K562 (cell line): ENCODE results near the gene MAP3K7. TPM values are rescaled to one million over a fixed set of nuclear protein-coding genes. Genes with fewer than 3 reads are reported as not detected.
A peak's percentile ranks its signal among the peaks of the same experiment; 100 is the strongest.

ENCODE experiments used
- CC2D1A ChIP-seq: fragments of 450-650 bp; IDR thresholded peaks from 2 replicates; pipeline ENCODE4 v1.6.1; 2017; ENCODE audit warnings: mild to moderate bottlenecking
- ELK3 ChIP-seq: fragments of 450-650 bp; formaldehyde crosslinking; IDR thresholded peaks from 2 replicates; pipeline ENCODE4 v1.4.0; 2020; ENCODE audit warnings: mild to moderate bottlenecking
- FOXK2 ChIP-seq, 2 experiments: fragments of 450-650 bp; IDR thresholded peaks in 1 of 2; conservative IDR thresholded peaks in 1 of 2; 2 replicates each; pipeline ENCODE4 v1.6.1; 2016; ENCODE audit warnings: low read depth in 2 of 2, mild to moderate bottlenecking in 1 of 2
- GTF2E2 ChIP-seq: fragments of 200-800 bp; sonication (Bioruptor generic); IDR thresholded peaks from 2 replicates; pipeline ENCODE4 v1.6.1; 2016; ENCODE audit warnings: missing genetic modification characterization, missing compliant biosample characterization
- KAT7 ChIP-seq: sonication (generic); formaldehyde crosslinking; IDR thresholded peaks from 2 replicates; pipeline ENCODE4 v1.8.0; 2022; ENCODE audit warnings: missing genetic modification reagents, mild to moderate bottlenecking, borderline replicate concordance
- MCM7 ChIP-seq, 2 experiments: fragments of 450-650 bp; IDR thresholded peaks; 2 replicates each; pipeline ENCODE4 v1.6.1; 2016 to 2018
- RERE ChIP-seq: sonication (generic); formaldehyde crosslinking; IDR thresholded peaks from 2 replicates; pipeline ENCODE4 v1.8.0; 2023; ENCODE audit warnings: missing genetic modification reagents, mild to moderate bottlenecking, borderline replicate concordance
- RFX5 ChIP-seq: IDR thresholded peaks from 2 replicates; pipeline ENCODE4 v1.6.1; 2011; ENCODE audit warnings: low read depth, mild to moderate bottlenecking, improper control_type of control experiment, low read length
- SMARCB1 ChIP-seq: IDR thresholded peaks from 2 replicates; pipeline ENCODE4 v1.6.1; 2011; ENCODE audit warnings: improper control_type of control experiment, low read depth; ENCODE audit not compliant: insufficient read length
- ZNF133 ChIP-seq: fragments of 250-450 bp; sonication (Bioruptor Pico); IDR thresholded peaks from 2 replicates; pipeline ENCODE4 v1.4.0; 2020; ENCODE audit warnings: mild to moderate bottlenecking
- ZNF143 ChIP-seq: sonication (generic); formaldehyde crosslinking; IDR thresholded peaks from 2 replicates; pipeline ENCODE4 v1.9.0; 2022; ENCODE audit warnings: mild to moderate bottlenecking, missing genetic modification reagents
- ZNF76 ChIP-seq: fragments of 250-450 bp; sonication (Bioruptor Pico); IDR thresholded peaks from 2 replicates; pipeline ENCODE4 v1.4.0; 2020; ENCODE audit warnings: mild to moderate bottlenecking, moderate library complexity, borderline replicate concordance
- polyA plus RNA-seq, 8 experiments: library from polyadenylated mRNA; depleted of rRNA in 4 of 8; stranded (reverse) in 5 of 8; unstranded in 3 of 8; fragments of >200 nt; fragmentation: Nextera tagmentation in 2 of 8; fragmentation: Illumina TruSeq in 1 of 8; extraction: Ambion mirVana in 2 of 8; extraction: Trizol in 1 of 8; gene quantifications; 2 replicates each; pipeline versions ENCODE4 v1.2.1 to v1.2.3, GENCODE V29; 2011 to 2014; ENCODE audit warnings: inconsistent platforms in 1 of 8, missing spikeins in 1 of 8
- total RNA-seq, 7 experiments: library from RNA; depleted of rRNA in 6 of 7; stranded (reverse); fragments of >200 nt in 6 of 7; fragmentation: Illumina TruSeq in 2 of 7; extraction: Trizol in 2 of 7; gene quantifications; 2 replicates each; pipeline versions ENCODE4 v1.2.1 to v1.2.3, GENCODE V29; 2011 to 2021; ENCODE audit warnings: low replicate concordance in 1 of 7

MAP3K7 gene
- total and polyA plus RNA-seq, 9 of the 15 experiments (the other 6 are each of a cell fraction or from before 2014, with no cell fraction given), result 13.4 to 60.9 (median 34.8) TPM

- no peak for TF ChIP-seq GTF2E2 (tag)
- peak; percentile 84; the same call in 1 of the 2 replicates for TF ChIP-seq CC2D1A
- no peak; a peak in 1 of 4 replicates for TF ChIP-seq FOXK2 (conservative IDR thresholded peaks at IDR 0.05 in 1 of 2, IDR thresholded peaks at IDR 0.05 in 1 of 2; ENCODE audit: low read depth in 2 of 2)
- TF ChIP-seq SMARCB1, result no peak
- no peak for TF ChIP-seq ZNF76 (CRISPR knock-in tag)
- no peak for TF ChIP-seq KAT7 (CRISPR knock-in tag)
- no peak for TF ChIP-seq ZNF133 (CRISPR knock-in tag)
- no peak for TF ChIP-seq RFX5
- TF ChIP-seq RERE (CRISPR knock-in tag), result no peak
- no peak for TF ChIP-seq MCM7 (IDR thresholded peaks at IDR 0.05)
- TF ChIP-seq ELK3 (CRISPR knock-in tag), result no peak
- TF ChIP-seq ZNF143 (CRISPR knock-in tag), result no peak
Observed at GRCh38 chr6:90478789-90479602, 107.9 kb downstream of the MAP3K7 start (continued).
